Mesodermal cell (in vitro differentiated cells): ENCODE results near the gene ITIH5.

Experiments used
- H3K27ac ChIP-seq: 2 replicates; pipeline ENCODE4 v1.7.0; 2013; ENCODE audit warnings: mild to moderate bottlenecking, low read depth, low read length, moderate library complexity; ENCODE audit not compliant: severe bottlenecking
- H3K36me3 ChIP-seq: 2 replicates; pipeline ENCODE4 v1.7.1; 2013; ENCODE audit warnings: mild to moderate bottlenecking, low read length, moderate library complexity; ENCODE audit not compliant: control insufficient read depth, insufficient read depth
- H3K4me1 ChIP-seq: one replicate; pipeline ENCODE4 v1.7.1; 2013; ENCODE audit warnings: mild to moderate bottlenecking, low read length; ENCODE audit not compliant: insufficient read depth, control insufficient read depth, poor library complexity, severe bottlenecking
- H3K4me3 ChIP-seq: 2 replicates; pipeline ENCODE4 v1.7.0; 2013; ENCODE audit warnings: low read length, control low read depth, mild to moderate bottlenecking; ENCODE audit not compliant: insufficient read depth, poor library complexity, severe bottlenecking; ENCODE audit errors: extremely low read depth
- H3K9me3 ChIP-seq: 2 replicates; pipeline ENCODE4 v1.7.1; 2013; ENCODE audit warnings: mild to moderate bottlenecking, low read length, moderate library complexity; ENCODE audit not compliant: control insufficient read depth
- WGBS, 2 experiments: methylation state at CpG; one replicate each; pipeline ENCODE4 v1.1.5; 2013; ENCODE audit warnings: missing lambda C conversion rate in 2 of 2; ENCODE audit not compliant: insufficient coverage in 2 of 2; 5-methylcytosine and 5-hydroxymethylcytosine counted together

Gene ITIH5

GRCh38 chr10:7601023-7601656, 65.6 kb downstream of the ITIH5 start:
- Histone ChIP-seq H3K4me3 (no peak overlapping the region), H3K9me3 (no peaks in the 10 kb centered on the region), H3K4me1 (no peaks in the 10 kb centered on the region), H3K27ac (no peak overlapping the region), H3K36me3 (no peaks in the 10 kb centered on the region)
- WGBS, 2 experiments = 92 to 93% methylated on average over 3 of the region's 3 CpGs

GRCh38 chr10:7598771-7599170, 68.0 kb downstream of the ITIH5 start:
- Histone ChIP-seq H3K27ac (no peak overlapping the region), H3K4me3 (no peak overlapping the region), H3K36me3 (no peaks in the 10 kb centered on the region), H3K4me1 (no peaks in the 10 kb centered on the region), H3K9me3 (no peaks in the 10 kb centered on the region)
- WGBS, 2 experiments = no CpG with 5 or more reads among the region's 3 CpGs

- H3K36me3 ChIP-seq = no peaks in the 10 kb centered on the region
- H3K4me1 ChIP-seq = no peaks in the 10 kb centered on the region
- no peaks in the 10 kb centered on the region for H3K9me3 ChIP-seq
- H3K4me3 ChIP-seq = no peak overlapping the region
- 100% methylated on average over 3 to 6 of the region's 6 CpGs for WGBS, 2 experiments
- H3K27ac ChIP-seq = no peak overlapping the region
Measured at GRCh38 chr10:7596356-7596755, 70.4 kb downstream of the ITIH5 start.

- H3K4me1 ChIP-seq = no peaks in the 10 kb centered on the region
- no peak overlapping the region for H3K4me3 ChIP-seq
- no peaks in the 10 kb centered on the region for H3K36me3 ChIP-seq
- no peak overlapping the region for H3K27ac ChIP-seq
- H3K9me3 ChIP-seq = no peaks in the 10 kb centered on the region
- 85 to 94% methylated on average over 3 to 4 of the region's 4 CpGs for WGBS, 2 experiments
Measured at GRCh38 chr10:7593905-7594304, 72.9 kb downstream of the ITIH5 start.

GRCh38 chr10:7593063-7593462, 73.7 kb downstream of the ITIH5 start:
- Histone ChIP-seq H3K9me3 (no peaks in the 10 kb centered on the region), H3K27ac (no peak overlapping the region), H3K36me3 (no peaks in the 10 kb centered on the region), H3K4me1 (no peaks in the 10 kb centered on the region), H3K4me3 (no peak overlapping the region)
- 83 to 100% methylated on average over 1 to 4 of the region's 4 CpGs for WGBS, 2 experiments

GRCh38 chr10:7592627-7593026, 74.1 kb downstream of the ITIH5 start:
- H3K4me3 ChIP-seq = no peak overlapping the region
- H3K27ac ChIP-seq = no peak overlapping the region
- no peaks in the 10 kb centered on the region for H3K9me3 ChIP-seq
- no peaks in the 10 kb centered on the region for H3K4me1 ChIP-seq
- WGBS, 2 experiments = 96 to 100% methylated on average over 4 to 5 of the region's 5 CpGs
- H3K36me3 ChIP-seq = no peaks in the 10 kb centered on the region

- 94 to 99% methylated on average over 8 to 9 of the region's 9 CpGs for WGBS, 2 experiments
- no peak overlapping the region for H3K27ac ChIP-seq
Measured at GRCh38 chr10:7590271-7590670, 76.5 kb downstream of the ITIH5 start.

GRCh38 chr10:7589748-7590147, 77.0 kb downstream of the ITIH5 start:
- Histone ChIP-seq H3K36me3 (no peaks in the 10 kb centered on the region), H3K9me3 (no peaks in the 10 kb centered on the region), H3K4me3 (no peak overlapping the region), H3K27ac (no peak overlapping the region), H3K4me1 (no peaks in the 10 kb centered on the region)
- WGBS, 2 experiments = 80 to 93% methylated on average over 8 to 10 of the region's 10 CpGs

More at GRCh38 chr10:7590271-7590670, 76.5 kb downstream of the ITIH5 start:
- no peak overlapping the region for H3K4me3 ChIP-seq
- H3K4me1 ChIP-seq = no peaks in the 10 kb centered on the region
- H3K9me3 ChIP-seq = no peaks in the 10 kb centered on the region
- H3K36me3 ChIP-seq = no peaks in the 10 kb centered on the region

- 91 to 93% methylated on average over 6 of the region's 6 CpGs for WGBS, 2 experiments
- Histone ChIP-seq H3K4me1 (no peaks in the 10 kb centered on the region), H3K27ac (no peak overlapping the region), H3K9me3 (no peaks in the 10 kb centered on the region), H3K4me3 (no peak overlapping the region), H3K36me3 (no peaks in the 10 kb centered on the region)
Measured at GRCh38 chr10:7587865-7588188, 78.9 kb downstream of the ITIH5 start.

- Histone ChIP-seq H3K27ac (no peak overlapping the region), H3K4me3 (no peak overlapping the region), H3K9me3 (no peaks in the 10 kb centered on the region), H3K36me3 (no peaks in the 10 kb centered on the region), H3K4me1 (no peaks in the 10 kb centered on the region)
- 79 to 84% methylated on average over 10 to 12 of the region's 13 CpGs for WGBS, 2 experiments
Measured at GRCh38 chr10:7587168-7587864, 79.5 kb downstream of the ITIH5 start.

- no peak overlapping the region for H3K4me3 ChIP-seq
- H3K27ac ChIP-seq = no peak overlapping the region
- no peaks in the 10 kb centered on the region for H3K9me3 ChIP-seq
- H3K36me3 ChIP-seq = no peaks in the 10 kb centered on the region
- 98 to 99% methylated on average over 6 to 7 of the region's 8 CpGs for whole genome bisulfite sequencing, 2 experiments
- H3K4me1 ChIP-seq = no peaks in the 10 kb centered on the region
Measured at GRCh38 chr10:7585228-7585627, 81.5 kb downstream of the ITIH5 start.
